WTC11 (cell line): ENCODE data around the gene ABCG8. TPM values are rescaled to one million over a fixed set of nuclear protein-coding genes. Genes with fewer than 3 reads are reported as not detected.

Source experiments
- ATAC-seq: fragments of 200-7000 bp; cut with Tn5 transposase; 2 replicates; pipeline ENCODE4 v1.10.0; 2021; ENCODE audit warnings: mild to moderate bottlenecking, moderate library complexity
- CTCF ChIA-PET: fragments of 300-600 bp; sonication (Branson Sonifier 250); formaldehyde crosslinking; loops from one replicate; lab custom pipeline; 2021; ENCODE audit warnings: antibody characterized with exemption; lab: Charles Lee
- POLR2A ChIA-PET: fragments of 350-600 bp; sonication (Branson Sonifier 250); formaldehyde crosslinking; loops from one replicate; lab custom pipeline; 2021; ENCODE audit warnings: antibody characterized with exemption; lab: Charles Lee
- DNase-seq: peaks from one replicate; pipeline ENCODE4 v3.0.0; 2021; ENCODE audit warnings: low spot score
- H3K27ac Mint-ChIP-seq: 2 replicates; pipeline ENCODE4 v1.8.0; 2021; ENCODE audit warnings: mixed read lengths
- H3K27me3 Mint-ChIP-seq: 2 replicates; pipeline ENCODE4 v1.8.0; 2021; ENCODE audit warnings: low read depth, mild to moderate bottlenecking, moderate library complexity, mixed read lengths
- H3K36me3 Mint-ChIP-seq: 2 replicates; pipeline ENCODE4 v1.8.0; 2021; ENCODE audit warnings: mixed read lengths
- H3K4me1 Mint-ChIP-seq: 2 replicates; pipeline ENCODE4 v1.8.0; 2022; ENCODE audit warnings: mixed read lengths
- H3K4me3 Mint-ChIP-seq: 2 replicates; pipeline ENCODE4 v1.8.0; 2021; ENCODE audit warnings: mild to moderate bottlenecking, moderate library complexity, mixed read lengths
- H3K9me3 Mint-ChIP-seq: 2 replicates; pipeline ENCODE4 v1.8.0; 2021; ENCODE audit warnings: mixed read lengths
- ATF1 ChIP-seq: sonication (generic); formaldehyde crosslinking; IDR thresholded peaks from 2 replicates; pipeline ENCODE4 v1.8.1; 2023; ENCODE audit warnings: mild to moderate bottlenecking, moderate library complexity, missing genetic modification reagents
- CREB1 ChIP-seq: sonication (generic); formaldehyde crosslinking; IDR thresholded peaks from 2 replicates; pipeline ENCODE4 v1.8.0; 2023; ENCODE audit warnings: mild to moderate bottlenecking, missing genetic modification reagents
- ELF4 ChIP-seq: sonication (generic); formaldehyde crosslinking; IDR thresholded peaks from 2 replicates; pipeline ENCODE4 v1.8.1; 2022; ENCODE audit warnings: low read depth, mild to moderate bottlenecking, moderate library complexity, missing genetic modification reagents
- FOXJ3 ChIP-seq: sonication (generic); formaldehyde crosslinking; IDR thresholded peaks from 2 replicates; pipeline ENCODE4 v1.9.0; 2021; ENCODE audit warnings: missing genetic modification reagents, mild to moderate bottlenecking, borderline replicate concordance
- FOXP1 ChIP-seq: sonication (generic); formaldehyde crosslinking; IDR thresholded peaks from 2 replicates; pipeline ENCODE4 v1.8.0; 2022; ENCODE audit warnings: missing genetic modification reagents, mild to moderate bottlenecking, moderate library complexity, borderline replicate concordance
- GABPB1 ChIP-seq: sonication (generic); formaldehyde crosslinking; IDR thresholded peaks from 2 replicates; pipeline ENCODE4 v1.8.1; 2023; ENCODE audit warnings: mild to moderate bottlenecking, missing genetic modification reagents
- GRHL2 ChIP-seq: fragments of 250-450 bp; sonication (Bioruptor Pico); IDR thresholded peaks from 2 replicates; pipeline ENCODE4 v1.8.0; 2022; ENCODE audit warnings: mild to moderate bottlenecking, moderate library complexity; ENCODE audit not compliant: insufficient replicate concordance, severe bottlenecking
- HMGA2 ChIP-seq: fragments of 250-450 bp; sonication (Bioruptor Pico); IDR thresholded peaks from 2 replicates; pipeline ENCODE4 v1.4.0; 2021; ENCODE audit warnings: mild to moderate bottlenecking, moderate library complexity
- JUN ChIP-seq: sonication (generic); formaldehyde crosslinking; IDR thresholded peaks from 2 replicates; pipeline ENCODE4 v1.8.0; 2023; ENCODE audit warnings: mild to moderate bottlenecking, missing genetic modification reagents
- KAT7 ChIP-seq: sonication (generic); formaldehyde crosslinking; IDR thresholded peaks from 2 replicates; pipeline ENCODE4 v1.8.1; 2023; ENCODE audit warnings: missing genetic modification reagents, mild to moderate bottlenecking, borderline replicate concordance
- NFYB ChIP-seq: sonication (generic); formaldehyde crosslinking; conservative IDR thresholded peaks from 2 replicates; pipeline ENCODE4 v1.8.0; 2022; ENCODE audit warnings: low read depth, missing genetic modification reagents
- PRRX2 ChIP-seq: fragments of 250-450 bp; sonication (Bioruptor Pico); IDR thresholded peaks from 2 replicates; pipeline ENCODE4 v1.8.0; 2021; ENCODE audit warnings: mild to moderate bottlenecking
- SOX15 ChIP-seq: fragments of 250-450 bp; sonication (Bioruptor Pico); IDR thresholded peaks from 2 replicates; pipeline ENCODE4 v1.9.0; 2021; ENCODE audit warnings: mild to moderate bottlenecking
- SP1 ChIP-seq: sonication (generic); formaldehyde crosslinking; conservative IDR thresholded peaks from 2 replicates; pipeline ENCODE4 v1.8.1; 2022; ENCODE audit warnings: missing genetic modification reagents
- TEAD1 ChIP-seq: sonication (generic); formaldehyde crosslinking; IDR thresholded peaks from 2 replicates; pipeline ENCODE4 v1.8.0; 2022; ENCODE audit warnings: mild to moderate bottlenecking, missing genetic modification reagents
- ZMAT4 ChIP-seq: fragments of 250-450 bp; sonication (Bioruptor Pico); IDR thresholded peaks from 2 replicates; pipeline ENCODE4 v1.9.0; 2021; ENCODE audit warnings: mild to moderate bottlenecking
- ZNF138 ChIP-seq: sonication (generic); formaldehyde crosslinking; conservative IDR thresholded peaks from 2 replicates; pipeline ENCODE4 v1.8.1; 2022; ENCODE audit warnings: mild to moderate bottlenecking, moderate library complexity, missing genetic modification reagents
- ZNF219 ChIP-seq: sonication (generic); formaldehyde crosslinking; IDR thresholded peaks from 2 replicates; pipeline ENCODE4 v1.8.0; 2023; ENCODE audit warnings: missing genetic modification reagents, mild to moderate bottlenecking, borderline replicate concordance
- total RNA-seq: library from RNA; stranded (reverse); gene quantifications from 3 replicates; pipeline ENCODE4 v1.2.3, GENCODE V29; 2021
- TF ChIP-seq, protein P1 (sequence below): sonication (generic); formaldehyde crosslinking; IDR thresholded peaks from 2 replicates; pipeline ENCODE4 v1.8.0; 2022; ENCODE audit warnings: mild to moderate bottlenecking, missing genetic modification reagents
- TF ChIP-seq, protein P2 (sequence below): sonication (generic); formaldehyde crosslinking; IDR thresholded peaks from 2 replicates; pipeline ENCODE4 v1.8.1; 2022; ENCODE audit warnings: mild to moderate bottlenecking, moderate library complexity, missing genetic modification reagents
- TF ChIP-seq, protein P3 (sequence below): sonication (generic); formaldehyde crosslinking; IDR thresholded peaks from 2 replicates; pipeline ENCODE4 v1.8.1; 2023; ENCODE audit warnings: mild to moderate bottlenecking, missing genetic modification reagents
- TF ChIP-seq, protein P4 (sequence below): fragments of 250-450 bp; sonication (Bioruptor Pico); IDR thresholded peaks from 2 replicates; pipeline ENCODE4 v1.9.0; 2021; ENCODE audit warnings: mild to moderate bottlenecking, borderline replicate concordance

Gene ABCG8
- total RNA-seq, 1 experiment from 2014 or later: not detected

GRCh38 chr2:43791035-43791765 lies 47.6 kb upstream of the ABCG8 start:
- ChIA-PET CTCF (no interaction called here), POLR2A (no interaction called here)
- Mint-ChIP-seq H3K4me1 (no peaks in the 10 kb centered on the region), H3K27ac (no peak overlapping the region; the same call in 1 of the 2 replicates), H3K9me3 (no peaks in the 10 kb centered on the region), H3K4me3 (no peak overlapping the region), H3K27me3 (no peaks in the 10 kb centered on the region), H3K36me3 (no peaks in the 10 kb centered on the region)
- DNase-seq (no peak), ATAC-seq (no peak)
- TF ChIP-seq NFYB (CRISPR knock-in tag) (no peak), ELF4 (CRISPR knock-in tag) (no peak), ZNF219 (CRISPR knock-in tag) (no peak), FOXP1 (no peak), GRHL2 (CRISPR knock-in tag) (no peak), TEAD1 (CRISPR knock-in tag) (no peak), ZNF138 (CRISPR knock-in tag) (no peak), ZMAT4 (no peak), HMGA2 (CRISPR knock-in tag) (no peak), CREB1 (CRISPR knock-in tag) (no peak)
- TF ChIP-seq, protein P1, sequence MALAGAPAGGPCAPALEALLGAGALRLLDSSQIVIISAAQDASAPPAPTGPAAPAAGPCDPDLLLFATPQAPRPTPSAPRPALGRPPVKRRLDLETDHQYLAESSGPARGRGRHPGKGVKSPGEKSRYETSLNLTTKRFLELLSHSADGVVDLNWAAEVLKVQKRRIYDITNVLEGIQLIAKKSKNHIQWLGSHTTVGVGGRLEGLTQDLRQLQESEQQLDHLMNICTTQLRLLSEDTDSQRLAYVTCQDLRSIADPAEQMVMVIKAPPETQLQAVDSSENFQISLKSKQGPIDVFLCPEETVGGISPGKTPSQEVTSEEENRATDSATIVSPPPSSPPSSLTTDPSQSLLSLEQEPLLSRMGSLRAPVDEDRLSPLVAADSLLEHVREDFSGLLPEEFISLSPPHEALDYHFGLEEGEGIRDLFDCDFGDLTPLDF (CRISPR knock-in tag): no peak
- TF ChIP-seq, protein P2, sequence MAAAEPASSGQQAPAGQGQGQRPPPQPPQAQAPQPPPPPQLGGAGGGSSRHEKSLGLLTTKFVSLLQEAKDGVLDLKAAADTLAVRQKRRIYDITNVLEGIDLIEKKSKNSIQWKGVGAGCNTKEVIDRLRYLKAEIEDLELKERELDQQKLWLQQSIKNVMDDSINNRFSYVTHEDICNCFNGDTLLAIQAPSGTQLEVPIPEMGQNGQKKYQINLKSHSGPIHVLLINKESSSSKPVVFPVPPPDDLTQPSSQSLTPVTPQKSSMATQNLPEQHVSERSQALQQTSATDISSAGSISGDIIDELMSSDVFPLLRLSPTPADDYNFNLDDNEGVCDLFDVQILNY: no peak

DNA sequence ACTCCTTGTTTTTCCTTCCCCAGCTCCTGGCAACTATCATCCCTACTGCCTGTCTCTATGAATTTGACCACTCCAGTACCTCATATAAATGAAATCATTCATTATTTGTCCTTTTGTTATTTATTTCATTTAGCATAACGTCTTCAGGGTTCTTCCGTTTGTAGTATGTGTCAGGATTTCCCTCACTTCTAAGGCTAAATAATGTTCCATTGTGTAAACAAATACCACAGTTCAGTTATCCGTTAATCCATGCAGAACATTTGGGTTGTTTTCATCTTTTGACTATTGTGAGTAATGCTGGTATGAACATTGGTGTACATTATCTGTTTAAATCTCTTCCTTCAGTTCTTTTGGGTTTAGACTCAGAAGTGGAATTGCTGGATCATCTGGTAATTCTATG lies 46.1 kb upstream of the ABCG8 start:
- no peaks in the 10 kb centered on the region for H3K9me3 Mint-ChIP-seq
- DNase-seq (no peak), ATAC-seq (no peak)
- TF ChIP-seq GABPB1 (no peak), FOXJ3 (CRISPR knock-in tag) (no peak), SP1 (CRISPR knock-in tag) (no peak), SOX15 (CRISPR knock-in tag) (no peak), ATF1 (CRISPR knock-in tag) (no peak), JUN (CRISPR knock-in tag) (no peak), PRRX2 (CRISPR knock-in tag) (no peak), KAT7 (CRISPR knock-in tag) (no peak), ZNF219 (CRISPR knock-in tag) (no peak)
- TF ChIP-seq, protein P3, sequence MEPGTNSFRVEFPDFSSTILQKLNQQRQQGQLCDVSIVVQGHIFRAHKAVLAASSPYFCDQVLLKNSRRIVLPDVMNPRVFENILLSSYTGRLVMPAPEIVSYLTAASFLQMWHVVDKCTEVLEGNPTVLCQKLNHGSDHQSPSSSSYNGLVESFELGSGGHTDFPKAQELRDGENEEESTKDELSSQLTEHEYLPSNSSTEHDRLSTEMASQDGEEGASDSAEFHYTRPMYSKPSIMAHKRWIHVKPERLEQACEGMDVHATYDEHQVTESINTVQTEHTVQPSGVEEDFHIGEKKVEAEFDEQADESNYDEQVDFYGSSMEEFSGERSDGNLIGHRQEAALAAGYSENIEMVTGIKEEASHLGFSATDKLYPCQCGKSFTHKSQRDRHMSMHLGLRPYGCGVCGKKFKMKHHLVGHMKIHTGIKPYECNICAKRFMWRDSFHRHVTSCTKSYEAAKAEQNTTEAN (CRISPR knock-in tag): no peak
- TF ChIP-seq, protein P4, sequence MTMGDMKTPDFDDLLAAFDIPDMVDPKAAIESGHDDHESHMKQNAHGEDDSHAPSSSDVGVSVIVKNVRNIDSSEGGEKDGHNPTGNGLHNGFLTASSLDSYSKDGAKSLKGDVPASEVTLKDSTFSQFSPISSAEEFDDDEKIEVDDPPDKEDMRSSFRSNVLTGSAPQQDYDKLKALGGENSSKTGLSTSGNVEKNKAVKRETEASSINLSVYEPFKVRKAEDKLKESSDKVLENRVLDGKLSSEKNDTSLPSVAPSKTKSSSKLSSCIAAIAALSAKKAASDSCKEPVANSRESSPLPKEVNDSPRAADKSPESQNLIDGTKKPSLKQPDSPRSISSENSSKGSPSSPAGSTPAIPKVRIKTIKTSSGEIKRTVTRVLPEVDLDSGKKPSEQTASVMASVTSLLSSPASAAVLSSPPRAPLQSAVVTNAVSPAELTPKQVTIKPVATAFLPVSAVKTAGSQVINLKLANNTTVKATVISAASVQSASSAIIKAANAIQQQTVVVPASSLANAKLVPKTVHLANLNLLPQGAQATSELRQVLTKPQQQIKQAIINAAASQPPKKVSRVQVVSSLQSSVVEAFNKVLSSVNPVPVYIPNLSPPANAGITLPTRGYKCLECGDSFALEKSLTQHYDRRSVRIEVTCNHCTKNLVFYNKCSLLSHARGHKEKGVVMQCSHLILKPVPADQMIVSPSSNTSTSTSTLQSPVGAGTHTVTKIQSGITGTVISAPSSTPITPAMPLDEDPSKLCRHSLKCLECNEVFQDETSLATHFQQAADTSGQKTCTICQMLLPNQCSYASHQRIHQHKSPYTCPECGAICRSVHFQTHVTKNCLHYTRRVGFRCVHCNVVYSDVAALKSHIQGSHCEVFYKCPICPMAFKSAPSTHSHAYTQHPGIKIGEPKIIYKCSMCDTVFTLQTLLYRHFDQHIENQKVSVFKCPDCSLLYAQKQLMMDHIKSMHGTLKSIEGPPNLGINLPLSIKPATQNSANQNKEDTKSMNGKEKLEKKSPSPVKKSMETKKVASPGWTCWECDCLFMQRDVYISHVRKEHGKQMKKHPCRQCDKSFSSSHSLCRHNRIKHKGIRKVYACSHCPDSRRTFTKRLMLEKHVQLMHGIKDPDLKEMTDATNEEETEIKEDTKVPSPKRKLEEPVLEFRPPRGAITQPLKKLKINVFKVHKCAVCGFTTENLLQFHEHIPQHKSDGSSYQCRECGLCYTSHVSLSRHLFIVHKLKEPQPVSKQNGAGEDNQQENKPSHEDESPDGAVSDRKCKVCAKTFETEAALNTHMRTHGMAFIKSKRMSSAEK (CRISPR knock-in tag): no peak
- ChIA-PET CTCF (no interaction called here), POLR2A (no interaction called here)
- H3K27ac Mint-ChIP-seq: no peak overlapping the region
- no peaks in the 10 kb centered on the region for H3K4me1 Mint-ChIP-seq
- no peak overlapping the region for H3K4me3 Mint-ChIP-seq
- H3K27me3 Mint-ChIP-seq: no peaks in the 10 kb centered on the region
- no peaks in the 10 kb centered on the region for H3K36me3 Mint-ChIP-seq
